ENCODE data around the gene TET1. TPM values are rescaled to one million over a fixed set of nuclear protein-coding genes. Genes with fewer than 3 reads are reported as not detected.
A peak's percentile ranks its signal among the peaks of the same experiment; 100 is the strongest.
"Not testable (repeated sequence)": the region's sequence is repeated elsewhere in the genome, so short reads cannot be mapped to it uniquely, and the experiment has no call there.

The TET1 gene
- 52.1 and 53.4 TPM in 2 replicates for total RNA-seq (2021)
- long read RNA-seq, partial matches to known transcripts = 46 of 56 reads
- long read RNA-seq, other reads (novel, unspliced or antisense) = 10 of 56 reads

DNA sequence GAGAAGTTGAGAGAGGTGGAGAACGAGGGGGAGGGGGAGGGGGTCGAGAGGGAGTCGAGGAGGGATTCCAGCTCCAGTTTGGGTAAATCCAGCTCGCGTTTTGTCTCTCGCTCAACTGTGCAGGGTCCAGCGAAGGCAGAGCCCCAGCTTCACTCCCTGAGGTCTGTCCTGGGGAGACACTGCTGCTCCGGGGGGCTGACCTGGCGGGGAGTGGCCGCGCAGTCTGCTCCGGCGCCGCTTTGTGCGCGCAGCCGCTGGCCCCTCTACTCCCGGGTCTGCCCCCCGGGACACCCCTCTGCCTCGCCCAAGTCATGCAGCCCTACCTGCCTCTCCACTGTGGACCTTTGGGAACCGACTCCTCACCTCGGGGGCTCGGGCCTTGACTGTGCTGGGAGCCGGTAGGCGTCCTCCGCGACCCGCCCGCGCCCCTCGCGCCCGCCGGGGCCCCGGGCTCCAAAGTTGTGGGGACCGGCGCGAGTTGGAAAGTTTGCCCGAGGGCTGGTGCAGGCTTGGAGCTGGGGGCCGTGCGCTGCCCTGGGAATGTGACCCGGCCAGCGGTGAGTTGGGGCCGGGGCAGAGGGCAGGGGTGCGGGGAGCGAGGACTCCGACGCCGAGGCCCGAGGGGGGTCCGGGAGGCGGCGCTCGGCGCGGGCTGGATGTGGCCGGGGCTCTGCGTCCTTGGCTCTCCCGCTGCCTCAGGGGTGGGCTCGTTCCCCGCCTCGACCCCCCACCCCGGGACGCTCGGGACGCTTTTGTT, at the start of gene TET1:
Gene TET1, plus strand, starts transcription at position 152 of the 757 bp plus-strand sequence. CDS start 12,002 bp downstream, outside the sequence.
- H3K56ac ChIP-seq (ENCODE audit: insufficient read length, low read depth, low read length) = no peak within 1 kb of the TSS
- H2AK5ac ChIP-seq (ENCODE audit: insufficient read length, low read length) = no peak within 1 kb of the TSS
- H3K9me3 ChIP-seq (ENCODE audit: control insufficient read depth, low read depth, low read length) = no peaks in the 10 kb centered on the region
- TF ChIP-seq, protein P1, sequence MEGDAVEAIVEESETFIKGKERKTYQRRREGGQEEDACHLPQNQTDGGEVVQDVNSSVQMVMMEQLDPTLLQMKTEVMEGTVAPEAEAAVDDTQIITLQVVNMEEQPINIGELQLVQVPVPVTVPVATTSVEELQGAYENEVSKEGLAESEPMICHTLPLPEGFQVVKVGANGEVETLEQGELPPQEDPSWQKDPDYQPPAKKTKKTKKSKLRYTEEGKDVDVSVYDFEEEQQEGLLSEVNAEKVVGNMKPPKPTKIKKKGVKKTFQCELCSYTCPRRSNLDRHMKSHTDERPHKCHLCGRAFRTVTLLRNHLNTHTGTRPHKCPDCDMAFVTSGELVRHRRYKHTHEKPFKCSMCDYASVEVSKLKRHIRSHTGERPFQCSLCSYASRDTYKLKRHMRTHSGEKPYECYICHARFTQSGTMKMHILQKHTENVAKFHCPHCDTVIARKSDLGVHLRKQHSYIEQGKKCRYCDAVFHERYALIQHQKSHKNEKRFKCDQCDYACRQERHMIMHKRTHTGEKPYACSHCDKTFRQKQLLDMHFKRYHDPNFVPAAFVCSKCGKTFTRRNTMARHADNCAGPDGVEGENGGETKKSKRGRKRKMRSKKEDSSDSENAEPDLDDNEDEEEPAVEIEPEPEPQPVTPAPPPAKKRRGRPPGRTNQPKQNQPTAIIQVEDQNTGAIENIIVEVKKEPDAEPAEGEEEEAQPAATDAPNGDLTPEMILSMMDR (conservative IDR thresholded peaks at IDR 0.05) = no peak
- Mint-ChIP-seq H3K27me3 (ENCODE audit: low read depth) (peaks cover 5% of the 10 kb centered on the region), H3K4me1 (peaks cover 34 to 36% of the 10 kb centered on the region in 2 experiments), H3K9me3 (no peaks in the 10 kb centered on the region; a peak in 1 of 5 replicates), H3K36me3 (ENCODE audit: insufficient read depth in 1 of 3, low read depth in 3 of 3) (peaks cover 6 to 12% (median 8%) of the 10 kb centered on the region in 3 experiments; a peak in 6 of 7 replicates), H3K4me3 (peak within 1 kb of the TSS; percentile 93 to 95), H3K27ac (peak within 1 kb of the TSS; percentile 68 to 96 (median 80))
- H3K18ac ChIP-seq (ENCODE audit: insufficient read length, low read depth, low read length) = peak within 1 kb of the TSS; percentile 79
- no peak within 1 kb of the TSS for H3K23ac ChIP-seq (ENCODE audit: insufficient read length, low read depth, low read length)
- no peak within 1 kb of the TSS for H3K4ac ChIP-seq (ENCODE audit: low read depth, low read length)
- H2BK5ac ChIP-seq (ENCODE audit: insufficient read length, low read length) = no peak within 1 kb of the TSS
- no peak within 1 kb of the TSS for H2BK15ac ChIP-seq (ENCODE audit: low read depth, low read length)
- H4K20me1 ChIP-seq (ENCODE audit: control insufficient read depth, insufficient read depth, insufficient read length) = no peaks in the 10 kb centered on the region
- H2BK20ac ChIP-seq (ENCODE audit: low read depth, low read length, poor library complexity, severe bottlenecking) = no peak within 1 kb of the TSS
- no peak within 1 kb of the TSS for H2BK120ac ChIP-seq (ENCODE audit: low read depth, low read length, poor library complexity, severe bottlenecking)
- peak; percentile 87 for DNase-seq
- no peaks in the 10 kb centered on the region for H3K79me1 ChIP-seq (ENCODE audit: insufficient read depth, low read depth, low read length, poor library complexity, severe bottlenecking)
- no peak within 1 kb of the TSS for H4K8ac ChIP-seq (replicated peaks; ENCODE audit: insufficient read length, low read depth, low read length)
- H3T11ph ChIP-seq (ENCODE audit: low read length) = no peak within 1 kb of the TSS
- H4K5ac ChIP-seq (ENCODE audit: insufficient read length, low read depth, low read length) = no peak within 1 kb of the TSS
- peaks cover 4% of the 10 kb centered on the region; the same call in 1 of the 2 replicates for H3K4me1 ChIP-seq (ENCODE audit: insufficient read depth, low read length)
- H3K9ac ChIP-seq (ENCODE audit: extremely low read depth, insufficient read length, low read length) = peak within 1 kb of the TSS; percentile 83
- no peak within 1 kb of the TSS for H2BK12ac ChIP-seq (ENCODE audit: insufficient read length, low read depth, low read length)
- H3K4me2 ChIP-seq (ENCODE audit: insufficient read depth, insufficient read length, low read length) = peak within 1 kb of the TSS; percentile 99
- H3K23me2 ChIP-seq (ENCODE audit: insufficient read length, low read depth, low read length, poor library complexity, severe bottlenecking) = peaks cover 19% of the 10 kb centered on the region
- H3K79me2 ChIP-seq (ENCODE audit: insufficient read depth, low read length) = peaks cover 29% of the 10 kb centered on the region; the same call in 1 of the 2 replicates
- no peak within 1 kb of the TSS for H3K27ac ChIP-seq (ENCODE audit: insufficient read length, low read depth, low read length)
- no CpG with 5 or more reads among the region's 66 CpGs for whole genome bisulfite sequencing (ENCODE audit: extremely low coverage, insufficient read length, low lambda C conversion rate)
- peak within 1 kb of the TSS; percentile 81 for H3K14ac ChIP-seq (ENCODE audit: insufficient read depth, low read length)
- H2AFZ ChIP-seq (ENCODE audit: low read length) = peak within 1 kb of the TSS; percentile 41
- H3K27me3 ChIP-seq (ENCODE audit: insufficient read depth, low read length) = no peaks in the 10 kb centered on the region
- H4K91ac ChIP-seq (ENCODE audit: insufficient read length, low read depth, low read length) = no peak within 1 kb of the TSS

DNA sequence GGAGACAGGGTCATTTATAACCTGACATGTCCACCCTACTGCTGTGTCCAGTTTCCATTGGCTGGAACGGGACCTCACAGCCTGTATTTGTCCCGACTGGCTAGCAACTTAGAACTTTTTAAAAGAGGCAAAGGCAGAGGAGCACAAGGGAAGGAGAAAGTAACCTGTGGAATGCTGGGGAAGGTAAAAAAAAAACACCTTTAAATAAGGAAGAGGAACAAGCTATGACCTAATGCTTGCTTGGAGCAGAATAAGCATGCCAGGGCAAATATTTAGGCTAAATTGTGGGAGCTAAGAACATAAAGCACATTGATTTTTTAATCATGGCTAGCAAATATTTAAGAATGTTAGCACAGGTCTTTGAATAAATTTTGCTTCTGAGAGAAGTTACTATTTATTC, 43.9 kb upstream of the TET1 start:
- not testable (repeated sequence) for H3K27ac ChIP-seq (ENCODE audit: insufficient read length, low read depth, low read length); H4K8ac ChIP-seq (replicated peaks; ENCODE audit: insufficient read length, low read depth, low read length); DNase-seq; H3K27me3 ChIP-seq (ENCODE audit: insufficient read depth, low read length); H3K4me1 ChIP-seq (ENCODE audit: insufficient read depth, low read length); H3K79me1 ChIP-seq (ENCODE audit: insufficient read depth, low read depth, low read length, poor library complexity, severe bottlenecking); H4K91ac ChIP-seq (ENCODE audit: insufficient read length, low read depth, low read length); H3K4ac ChIP-seq (ENCODE audit: low read depth, low read length); H2BK20ac ChIP-seq (ENCODE audit: low read depth, low read length, poor library complexity, severe bottlenecking); H3K9me3 ChIP-seq (ENCODE audit: control insufficient read depth, low read depth, low read length); H3K14ac ChIP-seq (ENCODE audit: insufficient read depth, low read length); H3K56ac ChIP-seq (ENCODE audit: insufficient read length, low read depth, low read length); H3K36me3 Mint-ChIP-seq (ENCODE audit: insufficient read depth in 1 of 3, low read depth in 3 of 3); H3K27me3 Mint-ChIP-seq (ENCODE audit: low read depth); H3K23me2 ChIP-seq (ENCODE audit: insufficient read length, low read depth, low read length, poor library complexity, severe bottlenecking); H2BK15ac ChIP-seq (ENCODE audit: low read depth, low read length); H2BK5ac ChIP-seq (ENCODE audit: insufficient read length, low read length); H3K9ac ChIP-seq (ENCODE audit: extremely low read depth, insufficient read length, low read length); H3K18ac ChIP-seq (ENCODE audit: insufficient read length, low read depth, low read length); H3K4me1 Mint-ChIP-seq; H2AFZ ChIP-seq (ENCODE audit: low read length); H3K4me2 ChIP-seq (ENCODE audit: insufficient read depth, insufficient read length, low read length); H4K5ac ChIP-seq (ENCODE audit: insufficient read length, low read depth, low read length); H3K79me2 ChIP-seq (ENCODE audit: insufficient read depth, low read length); H2AK5ac ChIP-seq (ENCODE audit: insufficient read length, low read length); H3K9me3 Mint-ChIP-seq; H3T11ph ChIP-seq (ENCODE audit: low read length); H3K4me3 Mint-ChIP-seq; H3K23ac ChIP-seq (ENCODE audit: insufficient read length, low read depth, low read length); H2BK120ac ChIP-seq (ENCODE audit: low read depth, low read length, poor library complexity, severe bottlenecking); H4K20me1 ChIP-seq (ENCODE audit: control insufficient read depth, insufficient read depth, insufficient read length); H2BK12ac ChIP-seq (ENCODE audit: insufficient read length, low read depth, low read length)
- WGBS (ENCODE audit: extremely low coverage, insufficient read length, low lambda C conversion rate) = no CpG with 5 or more reads among the region's 2 CpGs
- H3K27ac Mint-ChIP-seq = peak overlapping the region in 2 of 3 experiments; percentile 6 to 74; a peak in 3 of 7 replicates
